DOHH2 (cell line): ENCODE measurements around the gene UNC13D.

ENCODE experiments used
- CTCF ChIP-seq: fragments of 200-600 bp; sonication (generic); IDR thresholded peaks from one replicate; pipeline ENCODE4 v1.5.1; 2014; ENCODE audit warnings: antibody characterized with exemption, mild to moderate bottlenecking, low read depth, low read length; ENCODE audit not compliant: poor library complexity, severe bottlenecking
- EZH2phosphoT487 ChIP-seq: fragments of 200-600 bp; sonication (generic); IDR thresholded peaks from 2 replicates; pipeline ENCODE4 v1.6.1; 2017; ENCODE audit warnings: borderline replicate concordance, mild to moderate bottlenecking, antibody characterized with exemption, low read length, moderate library complexity, mixed read lengths

- TF ChIP-seq CTCF, result no peak
- no peak for TF ChIP-seq EZH2phosphoT487
These were observed 28.5 kb upstream of the UNC13D start for GRCh38 chr17:75872434-75873351.
